Measurements from ENCODE around the gene WDR6. TPM values are rescaled to one million over a fixed set of nuclear protein-coding genes. Genes with fewer than 3 reads are reported as not detected.
"Not testable (repeated sequence)": the region's sequence is repeated elsewhere in the genome, so short reads cannot be mapped to it uniquely, and the experiment has no call there.

WDR6 gene
- total RNA-seq, 1 experiment from 2014 or later = 138 TPM

- BruUV-seq (replicated peaks) = no TSS peak
- Mint-ChIP-seq H3K27ac (ENCODE audit: unreplicated experiment) (peak overlapping the region; percentile 88), H3K27me3 (ENCODE audit: unreplicated experiment) (no peaks in the 10 kb centered on the region), H3K9me3 (ENCODE audit: low read depth, unreplicated experiment) (no peaks in the 10 kb centered on the region), H3K4me1 (ENCODE audit: low read depth, unreplicated experiment) (peaks cover 16% of the 10 kb centered on the region), H3K36me3 (ENCODE audit: insufficient read depth, unreplicated experiment) (peaks cover 66% of the 10 kb centered on the region), H3K4me3 (ENCODE audit: low read depth, unreplicated experiment) (peak overlapping the region; percentile 84)
- peak; percentile 91 for DNase-seq
- CTCF ChIA-PET = interaction anchor here (0.6 to 1.8 kb wide), 10 partner anchors 11 to 1124 kb away, joined by 3 to 20 read pairs (median 4); partner anchors contain the start of genes IMPDH2, NDUFAF3, P4HTM and QRICH1
- intact Hi-C loops (cut with micrococcal nuclease; ENCODE audit: unreplicated experiment) = no loop called here
- no peak for TF ChIP-seq CTCF (IDR thresholded peaks at IDR 0.05; ENCODE audit: unreplicated experiment)
Observed at GRCh38 chr3:49007771-49008528, 759 bp downstream of the WDR6 start.

GRCh38 chr3:49008627-49009026 is 1.4 kb downstream of the WDR6 start:
- DNase-seq; H3K27me3 Mint-ChIP-seq (ENCODE audit: unreplicated experiment); intact Hi-C loops (cut with micrococcal nuclease; ENCODE audit: unreplicated experiment); H3K9me3 Mint-ChIP-seq (ENCODE audit: low read depth, unreplicated experiment): not testable (repeated sequence)
- BruUV-seq (replicated peaks) = TSS peak; percentile 41
- CTCF ChIA-PET = interaction anchor here (0.6 to 0.7 kb wide), 2 partner anchors 139 to 825 kb away, joined by 5 read pairs; no protein-coding TSS in a partner anchor
- H3K4me3 Mint-ChIP-seq (ENCODE audit: low read depth, unreplicated experiment) = peak overlapping the region; percentile 84
- H3K27ac Mint-ChIP-seq (ENCODE audit: unreplicated experiment) = peak overlapping the region; percentile 88
- H3K4me1 Mint-ChIP-seq (ENCODE audit: low read depth, unreplicated experiment) = peaks cover 16% of the 10 kb centered on the region
- peaks cover 68% of the 10 kb centered on the region for H3K36me3 Mint-ChIP-seq (ENCODE audit: insufficient read depth, unreplicated experiment)

DNA sequence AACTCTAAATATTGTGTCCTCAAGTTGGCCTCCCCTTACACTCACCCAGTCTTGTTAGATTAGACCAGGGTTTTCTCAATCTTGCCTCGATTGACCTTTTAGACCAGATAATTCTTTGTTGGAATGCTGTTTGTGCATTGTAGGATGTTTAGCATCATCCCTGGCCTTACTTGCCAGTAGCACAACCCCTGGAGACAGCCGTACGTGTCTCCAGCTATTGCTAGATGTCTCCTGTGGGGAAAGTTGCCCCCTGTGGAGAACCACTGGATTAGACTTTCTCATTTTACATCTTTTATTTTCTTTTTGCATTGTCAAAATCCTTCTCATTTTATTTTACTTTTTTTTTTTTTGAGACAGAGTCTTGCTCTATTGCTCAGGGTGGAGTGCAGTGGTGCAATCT is 2.2 kb downstream of the WDR6 start:
- H3K36me3 Mint-ChIP-seq (ENCODE audit: insufficient read depth, unreplicated experiment) = peaks cover 76% of the 10 kb centered on the region
- peaks cover 16% of the 10 kb centered on the region for H3K4me1 Mint-ChIP-seq (ENCODE audit: low read depth, unreplicated experiment)
- H3K4me3 Mint-ChIP-seq (ENCODE audit: low read depth, unreplicated experiment) = no peak overlapping the region
- TF ChIP-seq CTCF (IDR thresholded peaks at IDR 0.05; ENCODE audit: unreplicated experiment) = no peak
- no peak for DNase-seq
- intact Hi-C loops (cut with micrococcal nuclease; ENCODE audit: unreplicated experiment) = no loop called here
- BruUV-seq (replicated peaks) = no TSS peak
- CTCF ChIA-PET = interaction anchor here (0.7 kb wide), 1 partner anchor 824 kb away, joined by 5 read pairs; no protein-coding TSS in a partner anchor
- peak overlapping the region; percentile 88 for H3K27ac Mint-ChIP-seq (ENCODE audit: unreplicated experiment)
- H3K27me3 Mint-ChIP-seq (ENCODE audit: unreplicated experiment) = no peaks in the 10 kb centered on the region
- H3K9me3 Mint-ChIP-seq (ENCODE audit: low read depth, unreplicated experiment) = no peaks in the 10 kb centered on the region

GRCh38 chr3:49012441-49013017 is 5.3 kb downstream of the WDR6 start:
- H3K4me3 Mint-ChIP-seq (ENCODE audit: low read depth, unreplicated experiment) = no peak overlapping the region
- no peak for DNase-seq
- H3K9me3 Mint-ChIP-seq (ENCODE audit: low read depth, unreplicated experiment) = no peaks in the 10 kb centered on the region
- no TSS peak for BruUV-seq (replicated peaks)
- peaks cover 87% of the 10 kb centered on the region for H3K36me3 Mint-ChIP-seq (ENCODE audit: insufficient read depth, unreplicated experiment)
- no peaks in the 10 kb centered on the region for H3K27me3 Mint-ChIP-seq (ENCODE audit: unreplicated experiment)
- no peak for TF ChIP-seq CTCF (IDR thresholded peaks at IDR 0.05; ENCODE audit: unreplicated experiment)
- H3K4me1 Mint-ChIP-seq (ENCODE audit: low read depth, unreplicated experiment) = peaks cover 16% of the 10 kb centered on the region
- intact Hi-C loops (cut with micrococcal nuclease; ENCODE audit: unreplicated experiment) = no loop called here
- H3K27ac Mint-ChIP-seq (ENCODE audit: unreplicated experiment) = no peak overlapping the region
- CTCF ChIA-PET = no interaction called here
